ENCODE data around the gene C16orf74. TPM values are rescaled to one million over a fixed set of nuclear protein-coding genes. Genes with fewer than 3 reads are reported as not detected.
A peak's percentile ranks its signal among the peaks of the same experiment; 100 is the strongest.

The C16orf74 gene
- total and polyA plus RNA-seq, 2 of the 13 experiments (the other 11 are each of a cell fraction or from before 2014, with no cell fraction given): 0.13 to 0.29 TPM

DNA sequence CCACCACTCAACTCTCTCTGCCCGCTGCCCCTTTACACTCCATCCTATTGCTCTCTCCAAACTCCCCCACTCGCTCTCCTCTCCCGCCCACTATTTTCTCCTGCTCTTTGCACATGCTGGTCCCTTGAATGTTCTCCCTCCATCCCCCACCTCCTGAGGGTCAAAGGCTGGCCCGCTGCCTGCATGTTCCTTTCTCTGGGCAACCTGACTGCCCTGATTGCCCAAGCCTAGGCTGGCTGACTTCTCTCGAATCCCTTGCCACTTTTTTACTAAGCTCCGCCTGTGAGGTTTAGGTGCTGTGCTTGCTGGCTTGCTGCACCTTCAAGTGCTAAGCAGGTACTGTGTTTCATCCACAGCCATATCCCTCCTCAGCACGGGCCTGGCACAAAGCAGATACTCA is 45.7 kb upstream of the C16orf74 start (continued):
- TF ChIP-seq, protein P1, sequence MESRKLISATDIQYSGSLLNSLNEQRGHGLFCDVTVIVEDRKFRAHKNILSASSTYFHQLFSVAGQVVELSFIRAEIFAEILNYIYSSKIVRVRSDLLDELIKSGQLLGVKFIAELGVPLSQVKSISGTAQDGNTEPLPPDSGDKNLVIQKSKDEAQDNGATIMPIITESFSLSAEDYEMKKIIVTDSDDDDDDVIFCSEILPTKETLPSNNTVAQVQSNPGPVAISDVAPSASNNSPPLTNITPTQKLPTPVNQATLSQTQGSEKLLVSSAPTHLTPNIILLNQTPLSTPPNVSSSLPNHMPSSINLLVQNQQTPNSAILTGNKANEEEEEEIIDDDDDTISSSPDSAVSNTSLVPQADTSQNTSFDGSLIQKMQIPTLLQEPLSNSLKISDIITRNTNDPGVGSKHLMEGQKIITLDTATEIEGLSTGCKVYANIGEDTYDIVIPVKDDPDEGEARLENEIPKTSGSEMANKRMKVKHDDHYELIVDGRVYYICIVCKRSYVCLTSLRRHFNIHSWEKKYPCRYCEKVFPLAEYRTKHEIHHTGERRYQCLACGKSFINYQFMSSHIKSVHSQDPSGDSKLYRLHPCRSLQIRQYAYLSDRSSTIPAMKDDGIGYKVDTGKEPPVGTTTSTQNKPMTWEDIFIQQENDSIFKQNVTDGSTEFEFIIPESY (CRISPR knock-in tag; IDR thresholded peaks at IDR 0.05): peak; percentile 92

DNA sequence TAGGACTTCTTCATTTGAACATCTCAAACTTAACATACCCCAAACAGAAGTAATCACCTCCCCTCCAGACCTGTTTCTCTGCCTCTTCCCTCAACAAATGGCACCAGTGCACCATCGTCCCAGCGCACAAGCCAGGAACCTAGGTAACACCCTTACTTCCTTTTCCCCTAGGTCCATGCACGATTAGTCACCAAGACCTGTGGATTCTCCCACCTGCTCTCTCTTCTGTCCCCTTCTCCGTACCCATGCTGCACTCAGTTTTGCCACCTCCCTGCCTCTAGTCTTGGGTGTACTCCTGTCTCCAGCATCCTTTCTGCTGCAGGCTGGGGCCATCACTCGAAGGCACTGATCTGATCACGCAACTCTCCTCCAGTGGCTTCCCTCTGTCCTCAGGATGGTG is 45.3 kb upstream of the C16orf74 start:
- DNase-seq (ENCODE audit: low spot score) (no peak), ATAC-seq (no peak), FAIRE-seq (no peak)
- ChIA-PET CTCF (ENCODE audit: low intra/inter-chr PET ratio, low total read pairs) (no interaction called here), POLR2A (no interaction called here)
- Histone ChIP-seq H2AFZ (ENCODE audit: low read length) (no peak overlapping the region), H3K27me3 (ENCODE audit: control insufficient read depth in 1 of 2, insufficient read depth in 2 of 2, low read length in 2 of 2) (no peaks in the 10 kb centered on the region; a peak in 1 of 5 replicates), H3K4me2 (ENCODE audit: low read depth, low read length) (no peak overlapping the region), H3K36me3 (replicated peaks in 1 of 2; ENCODE audit: control insufficient read depth in 1 of 2, insufficient read depth in 2 of 2, low read length in 2 of 2) (peaks cover 23 to 56% of the 10 kb centered on the region in 2 experiments), H3K27ac (ENCODE audit: extremely low read length, insufficient read depth, low read length) (no peak overlapping the region), H4K20me1 (ENCODE audit: insufficient read depth, low read length) (peaks cover 12% of the 10 kb centered on the region), H3K4me3 (replicated peaks in 1 of 3; ENCODE audit: insufficient read depth in 1 of 3, low read depth in 2 of 3, low read length in 3 of 3) (no peak overlapping the region), H3K4me1 (ENCODE audit: insufficient read depth, low read length) (peaks cover 32% of the 10 kb centered on the region), H3K9ac (ENCODE audit: insufficient read depth, low read depth, low read length) (no peak overlapping the region), H3K9me3 (ENCODE audit: low read length) (no peaks in the 10 kb centered on the region), H3K79me2 (ENCODE audit: insufficient read depth, low read length) (peaks cover 90% of the 10 kb centered on the region)
- no TSS peak for BruUV-seq (replicated peaks)
- over 99% methylated on average over 6 of the region's 6 CpGs for WGBS (ENCODE audit: low lambda C conversion rate)
- in situ Hi-C loops (cut with HindIII; ENCODE audit: extremely low pct_ligation_motif_present, low pct_unique_long_range_greater_than_20kb) (no loop called here), intact Hi-C loops (cut with micrococcal nuclease; ENCODE audit: unreplicated experiment) (no loop called here)
- TF ChIP-seq ZNF543 (CRISPR knock-in tag; IDR thresholded peaks at IDR 0.05): no peak
- TF ChIP-seq, protein P2, sequence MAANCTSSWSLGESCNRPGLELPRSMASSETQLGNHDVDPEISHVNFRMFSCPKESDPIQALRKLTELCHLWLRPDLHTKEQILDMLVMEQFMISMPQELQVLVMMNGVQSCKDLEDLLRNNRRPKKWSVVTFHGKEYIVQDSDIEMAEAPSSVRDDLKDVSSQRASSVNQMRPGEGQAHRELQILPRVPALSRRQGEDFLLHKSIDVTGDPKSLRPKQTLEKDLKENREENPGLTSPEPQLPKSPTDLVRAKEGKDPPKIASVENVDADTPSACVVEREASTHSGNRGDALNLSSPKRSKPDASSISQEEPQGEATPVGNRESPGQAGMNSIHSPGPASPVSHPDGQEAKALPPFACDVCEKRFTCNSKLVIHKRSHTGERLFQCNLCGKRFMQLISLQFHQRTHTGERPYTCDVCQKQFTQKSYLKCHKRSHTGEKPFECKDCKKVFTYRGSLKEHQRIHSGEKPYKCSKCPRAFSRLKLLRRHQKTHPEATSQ (CRISPR knock-in tag; IDR thresholded peaks at IDR 0.05; ENCODE audit: borderline replicate concordance): no peak
- no peak for TF ChIP-seq TBL1XR1 (IDR thresholded peaks at IDR 0.05; ENCODE audit: borderline replicate concordance, low read length, partially characterized antibody)
- TF ChIP-seq, protein P3, sequence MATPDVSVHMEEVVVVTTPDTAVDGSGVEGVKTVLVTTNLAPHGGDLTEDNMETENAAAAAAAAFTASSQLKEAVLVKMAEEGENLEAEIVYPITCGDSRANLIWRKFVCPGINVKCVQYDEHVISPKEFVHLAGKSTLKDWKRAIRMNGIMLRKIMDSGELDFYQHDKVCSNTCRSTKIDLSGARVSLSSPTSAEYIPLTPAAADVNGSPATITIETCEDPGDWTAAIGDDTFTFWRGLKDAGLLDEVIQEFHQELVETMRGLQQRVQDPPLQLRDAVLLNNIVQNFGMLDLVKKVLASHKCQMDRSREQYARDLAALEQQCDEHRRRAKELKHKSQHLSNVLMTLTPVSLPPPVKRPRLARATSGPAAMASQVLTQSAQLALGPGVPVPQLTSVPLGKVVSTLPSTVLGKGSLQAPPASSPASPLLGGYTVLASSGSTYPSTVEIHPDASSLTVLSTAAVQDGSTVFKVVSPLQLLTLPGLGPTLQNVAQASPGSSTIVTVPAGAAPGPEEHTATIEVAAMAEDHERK (CRISPR knock-in tag; IDR thresholded peaks at IDR 0.05; ENCODE audit: low read depth): no peak
- no peak for TF ChIP-seq SMYD3 (CRISPR knock-in tag; IDR thresholded peaks at IDR 0.05)
- TF ChIP-seq, protein P4, sequence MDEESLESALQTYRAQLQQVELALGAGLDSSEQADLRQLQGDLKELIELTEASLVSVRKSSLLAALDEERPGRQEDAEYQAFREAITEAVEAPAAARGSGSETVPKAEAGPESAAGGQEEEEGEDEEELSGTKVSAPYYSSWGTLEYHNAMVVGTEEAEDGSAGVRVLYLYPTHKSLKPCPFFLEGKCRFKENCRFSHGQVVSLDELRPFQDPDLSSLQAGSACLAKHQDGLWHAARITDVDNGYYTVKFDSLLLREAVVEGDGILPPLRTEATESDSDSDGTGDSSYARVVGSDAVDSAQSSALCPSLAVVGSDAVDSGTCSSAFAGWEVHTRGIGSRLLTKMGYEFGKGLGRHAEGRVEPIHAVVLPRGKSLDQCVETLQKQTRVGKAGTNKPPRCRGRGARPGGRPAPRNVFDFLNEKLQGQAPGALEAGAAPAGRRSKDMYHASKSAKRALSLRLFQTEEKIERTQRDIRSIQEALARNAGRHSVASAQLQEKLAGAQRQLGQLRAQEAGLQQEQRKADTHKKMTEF (CRISPR knock-in tag; IDR thresholded peaks at IDR 0.05): no peak
- no peak for TF ChIP-seq ZBTB7B (CRISPR knock-in tag; IDR thresholded peaks at IDR 0.05)
- TF ChIP-seq ISX (CRISPR knock-in tag; conservative IDR thresholded peaks at IDR 0.05): no peak
- no peak for TF ChIP-seq ZNF678 (CRISPR knock-in tag; IDR thresholded peaks at IDR 0.05)
- no peak for TF ChIP-seq RARG (CRISPR knock-in tag; IDR thresholded peaks at IDR 0.05; ENCODE audit: low read depth)
- no peak for TF ChIP-seq ZNF234 (CRISPR knock-in tag; conservative IDR thresholded peaks at IDR 0.05)
- TF ChIP-seq ZNF326 (CRISPR knock-in tag; IDR thresholded peaks at IDR 0.05; ENCODE audit: borderline replicate concordance): no peak
- TF ChIP-seq ZNF3 (CRISPR knock-in tag; IDR thresholded peaks at IDR 0.05): no peak
